BLaER1 treated with 17β-estradiol and CSF1 and Interleukin-3, amounts not matched to agents 10 nM and 100 nM (cell line): Measurements from ENCODE around the gene RAB20.

Experiments used
- H3K27ac ChIP-seq, 11 experiments: shearing (Covaris generic); formaldehyde crosslinking; 2 replicates each; pipeline ENCODE4 v1.8.1; 2022
- H3K27me3 ChIP-seq, 11 experiments: shearing (Covaris generic); formaldehyde crosslinking; 2 replicates each; pipeline ENCODE4 v1.8.1; 2022
- H3K36me3 ChIP-seq, 11 experiments: shearing (Covaris generic); formaldehyde crosslinking; 2 replicates each; pipeline ENCODE4 v1.8.1; 2022
- H3K4me1 ChIP-seq, 10 experiments: shearing (Covaris generic); formaldehyde crosslinking; 2 replicates each; pipeline ENCODE4 v1.8.1; 2022
- H3K4me2 ChIP-seq, 11 experiments: shearing (Covaris generic); formaldehyde crosslinking; 2 replicates each; pipeline ENCODE4 v1.8.1; 2022
- H3K4me3 ChIP-seq, 10 experiments: shearing (Covaris generic); formaldehyde crosslinking; 2 replicates each; pipeline ENCODE4 v1.8.1; 2022
- H3K9ac ChIP-seq, 11 experiments: shearing (Covaris generic); formaldehyde crosslinking; 2 replicates each; pipeline ENCODE4 v1.8.1; 2022
- H3K9me3 ChIP-seq, 11 experiments: shearing (Covaris generic); formaldehyde crosslinking; replicated peaks in 1 of 11; 2 replicates each; pipeline ENCODE4 v1.8.1; 2022
- H4K20me1 ChIP-seq, 11 experiments: shearing (Covaris generic); formaldehyde crosslinking; 2 replicates each; pipeline ENCODE4 v1.8.1; 2022
- Cebpa-rat ChIP-seq, 11 experiments: shearing (Covaris generic); IDR thresholded peaks; 2 replicates each; pipeline ENCODE4 v1.8.1; 2022

The RAB20 gene

DNA sequence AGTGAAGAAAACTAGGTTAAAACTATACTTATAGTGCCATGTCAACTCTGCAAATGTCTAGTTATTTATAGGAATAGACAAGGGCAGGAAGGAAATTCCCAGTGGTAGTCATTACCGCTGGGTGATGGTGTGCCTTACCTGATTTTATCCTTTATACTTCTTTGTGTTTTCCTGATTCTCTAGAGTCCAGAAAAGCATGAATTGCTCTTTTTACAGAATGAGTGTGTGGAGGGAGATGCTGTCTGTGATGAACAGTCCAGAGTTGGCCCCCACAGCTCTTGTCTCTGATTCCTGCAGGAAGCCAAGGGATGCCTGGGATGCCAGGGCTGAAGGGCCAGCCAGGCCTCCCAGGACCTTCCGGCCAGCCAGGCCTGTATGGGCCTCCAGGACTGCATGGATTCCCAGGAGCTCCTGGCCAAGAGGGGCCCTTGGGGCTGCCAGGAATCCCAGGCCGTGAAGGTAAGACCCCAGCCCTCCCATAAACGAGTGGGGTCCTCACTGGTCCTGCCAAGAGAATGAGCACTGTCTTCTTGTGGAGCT lies 83.7 kb downstream of the RAB20 start:
- no peaks in the 10 kb centered on the region for H3K36me3 ChIP-seq
- no peak overlapping the region for H3K27ac ChIP-seq
- no peak for TF ChIP-seq Cebpa-rat (IDR thresholded peaks at IDR 0.05)
- H3K9ac ChIP-seq, result no peak overlapping the region
- peaks cover 0 to 7% (median 0%) of the 10 kb centered on the region in 11 experiments; a peak in 3 of 22 replicates for H3K9me3 ChIP-seq
- no peaks in the 10 kb centered on the region for H3K27me3 ChIP-seq
- peak overlapping the region; percentile 0 to 62 (median 32); a peak in 16 of 22 replicates for H3K4me2 ChIP-seq
- no peak overlapping the region for H3K4me3 ChIP-seq
- no peaks in the 10 kb centered on the region for H4K20me1 ChIP-seq
- H3K4me1 ChIP-seq, result peaks cover 42 to 72% (median 63%) of the 10 kb centered on the region in 10 experiments

DNA sequence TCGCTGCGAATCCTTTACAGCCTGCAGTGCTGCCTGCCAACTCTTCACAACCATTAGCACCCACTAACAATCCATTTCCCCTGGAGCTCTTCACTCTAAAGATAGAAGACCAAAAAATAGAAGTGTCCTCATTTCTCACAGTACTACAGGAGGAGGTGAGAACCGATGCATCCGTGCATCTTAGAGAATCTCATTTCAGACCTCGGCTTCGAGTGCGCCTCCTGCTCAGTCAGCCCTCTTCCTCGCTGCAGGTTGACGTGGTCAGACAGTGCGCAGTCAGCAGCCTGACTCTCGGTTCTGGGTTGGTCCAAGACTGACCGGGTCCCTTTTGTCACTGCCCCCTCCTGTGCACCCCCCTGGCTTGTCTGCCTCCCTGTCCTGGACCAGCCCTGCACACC lies 85.3 kb downstream of the RAB20 start:
- peak overlapping the region in 10 of 11 experiments; percentile 3 to 58 (median 32); a peak in 15 of 22 replicates for H3K4me2 ChIP-seq
- no peak overlapping the region for H3K9ac ChIP-seq
- H3K27me3 ChIP-seq, result no peaks in the 10 kb centered on the region
- H3K4me3 ChIP-seq, result no peak overlapping the region
- H3K9me3 ChIP-seq, result peaks cover 0 to 13% (median 0%) of the 10 kb centered on the region in 11 experiments; a peak in 3 of 22 replicates
- H3K4me1 ChIP-seq, result peaks cover 56 to 88% (median 79%) of the 10 kb centered on the region in 10 experiments
- H3K27ac ChIP-seq, result no peak overlapping the region
- H4K20me1 ChIP-seq, result peaks cover 0 to 4% (median 0%) of the 10 kb centered on the region in 11 experiments; a peak in 1 of 22 replicates
- TF ChIP-seq Cebpa-rat (IDR thresholded peaks at IDR 0.05), result no peak
- no peaks in the 10 kb centered on the region for H3K36me3 ChIP-seq

DNA sequence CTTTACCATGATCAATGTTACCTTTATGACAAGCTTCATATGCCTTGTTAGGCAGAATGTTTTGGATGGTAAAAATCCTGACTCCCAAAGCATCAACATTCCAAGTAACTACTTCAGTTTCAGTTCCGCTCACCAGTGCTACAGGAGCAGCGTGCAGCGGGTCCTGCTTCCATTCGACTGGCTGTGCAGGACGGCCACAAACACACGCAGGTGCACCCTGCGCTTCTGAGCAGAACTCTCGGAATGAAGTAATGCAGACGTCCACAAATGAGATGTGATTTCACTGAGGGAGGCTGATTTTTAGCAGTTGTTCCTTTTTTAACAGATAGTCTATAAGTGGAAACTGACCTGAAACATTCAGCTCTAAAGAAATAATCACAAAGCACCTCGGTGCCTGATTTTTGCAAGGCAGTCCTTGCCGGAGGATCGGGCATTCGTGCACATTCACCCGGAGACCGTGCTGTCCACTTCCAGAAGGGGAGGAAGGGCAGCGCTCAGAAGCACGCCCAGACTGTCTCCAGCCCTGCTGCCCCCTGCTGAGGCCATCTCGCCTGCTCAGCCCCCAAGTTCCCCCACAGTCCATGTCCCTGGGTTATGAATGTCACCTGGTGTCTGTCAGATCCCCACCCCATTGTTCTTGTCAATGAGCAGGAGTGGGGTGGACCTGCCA lies 85.8 kb downstream of the RAB20 start:
- Histone ChIP-seq H3K4me3 (no peak overlapping the region), H3K27ac (no peak overlapping the region), H3K4me1 (peaks cover 61 to 93% (median 84%) of the 10 kb centered on the region in 10 experiments), H4K20me1 (peaks cover 0 to 4% (median 0%) of the 10 kb centered on the region in 11 experiments; a peak in 1 of 22 replicates), H3K36me3 (no peaks in the 10 kb centered on the region), H3K27me3 (no peaks in the 10 kb centered on the region), H3K9me3 (peaks cover 0 to 13% (median 0%) of the 10 kb centered on the region in 11 experiments; a peak in 3 of 22 replicates), H3K9ac (no peak overlapping the region), H3K4me2 (peak overlapping the region; percentile 3 to 58 (median 33); a peak in 18 of 22 replicates)
- no peak for TF ChIP-seq Cebpa-rat (IDR thresholded peaks at IDR 0.05)

- H3K27ac ChIP-seq, result no peak overlapping the region
- no peaks in the 10 kb centered on the region for H3K36me3 ChIP-seq
- H3K4me1 ChIP-seq, result peaks cover 67 to 98% (median 90%) of the 10 kb centered on the region in 10 experiments
- peak overlapping the region in 10 of 11 experiments; percentile 3 to 58 (median 34); a peak in 14 of 22 replicates for H3K4me2 ChIP-seq
- no peaks in the 10 kb centered on the region for H3K27me3 ChIP-seq
- no peak for TF ChIP-seq Cebpa-rat (IDR thresholded peaks at IDR 0.05)
- H3K9me3 ChIP-seq, result peaks cover 0 to 13% (median 0%) of the 10 kb centered on the region in 11 experiments; a peak in 3 of 22 replicates
- H3K9ac ChIP-seq, result no peak overlapping the region
- H3K4me3 ChIP-seq, result no peak overlapping the region
- H4K20me1 ChIP-seq, result peaks cover 0 to 4% (median 0%) of the 10 kb centered on the region in 11 experiments; a peak in 1 of 22 replicates
These were observed 86.4 kb downstream of the RAB20 start for GRCh38 chr13:110475117-110475516.

DNA sequence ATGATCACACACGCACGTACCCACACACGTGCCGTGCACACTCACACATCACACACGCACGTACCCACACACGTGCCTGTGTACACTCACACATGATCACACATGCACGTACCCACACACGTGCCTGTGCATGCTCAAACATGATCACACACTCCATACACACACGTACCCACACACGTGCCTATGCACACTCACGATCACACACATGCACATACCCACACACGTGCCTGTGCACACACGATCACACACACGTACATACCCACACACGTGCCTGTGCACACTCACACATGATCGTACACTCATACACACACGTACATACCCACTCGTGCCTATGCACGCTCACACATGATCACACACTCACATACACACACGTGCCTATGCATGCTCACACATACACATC lies 86.8 kb downstream of the RAB20 start:
- H3K4me1 ChIP-seq, result peaks cover 69 to 99% (median 91%) of the 10 kb centered on the region in 10 experiments
- H3K27ac ChIP-seq, result no peak overlapping the region

More for the DNA sequence above, 86.8 kb downstream of the RAB20 start:
- TF ChIP-seq Cebpa-rat (IDR thresholded peaks at IDR 0.05), result no peak
- Histone ChIP-seq H3K4me2 (peak overlapping the region in 8 of 11 experiments; percentile 3 to 58 (median 37); a peak in 11 of 22 replicates), H3K27me3 (no peaks in the 10 kb centered on the region), H3K4me3 (no peak overlapping the region), H3K9ac (no peak overlapping the region), H3K36me3 (no peaks in the 10 kb centered on the region), H4K20me1 (peaks cover 0 to 4% (median 0%) of the 10 kb centered on the region in 11 experiments; a peak in 1 of 22 replicates), H3K9me3 (peaks cover 0 to 13% (median 0%) of the 10 kb centered on the region in 11 experiments; a peak in 3 of 22 replicates)
